ENCODE measurements around the gene GNG4. TPM values are rescaled to one million over a fixed set of nuclear protein-coding genes. Genes with fewer than 3 reads are reported as not detected.

The GNG4 gene
- total RNA-seq, result 1 to 10 TPM in 1 of 2 donors, not detected in 1; 1.7 TPM

GRCh38 chr1:235649368-235650163, at the start of gene GNG4:
Gene GNG4, minus strand, starts transcription at chr1:235649784. Its CDS starts 65,946 bp downstream, at chr1:235583838.

GRCh38 chr1:235504122-235504493, 145.5 kb downstream of the GNG4 start, which contains the start of gene B3GALNT2:
Gene B3GALNT2, minus strand, starts transcription at chr1:235504452. Its CDS starts 200 bp downstream, at chr1:235504252.

Small RNAs within 50 kb of the gene (small RNA-seq; reads per million reads assigned to genes)
- 0 reads per million in 2 donors for gene MTCO3P46
- gene MTND4LP21, result 0 reads per million in 2 donors

Other genes starting within 250 kb of the GNG4 start
- gene B3GALNT2, start 145.3 kb downstream of the GNG4 start, total RNA-seq, result 10 to 100 TPM; 18.9 to 32.3 TPM
- gene LYST, start 217.1 kb upstream of the GNG4 start, total RNA-seq, result 100 to 1,000 TPM; 257 to 379 TPM